ENCODE results near the gene THRA.

DNA sequence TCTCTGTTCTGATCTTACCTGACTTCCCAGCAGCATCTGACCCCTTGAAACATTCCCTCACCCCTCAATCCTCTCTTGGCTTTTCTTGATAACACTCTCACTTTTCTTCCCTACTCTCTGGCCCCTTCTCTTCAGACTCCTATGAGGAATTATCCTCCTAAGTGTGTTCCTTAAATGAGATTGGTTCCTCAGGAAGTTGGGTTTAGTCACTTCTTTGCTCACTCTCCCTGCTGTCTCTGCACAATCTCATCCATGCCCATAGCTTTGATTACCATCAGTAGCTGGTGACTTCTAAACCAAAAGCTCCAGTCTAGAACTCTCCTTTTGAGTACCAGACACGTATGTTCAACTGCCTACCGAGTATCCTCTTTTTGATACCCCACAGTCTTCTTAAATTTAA, 21.6 kb upstream of the THRA start:
- no peak for TF ChIP-seq GATA2 (IDR thresholded peaks at IDR 0.05; ENCODE audit: low read depth, low read length)
- TF ChIP-seq GATA3 (IDR thresholded peaks at IDR 0.05; ENCODE audit: low read depth, low read length), result no peak
